ENCODE results near the gene MAGEB10. TPM values are rescaled to one million over a fixed set of nuclear protein-coding genes. Genes with fewer than 3 reads are reported as not detected.

MAGEB10 gene
- total RNA-seq, 6 donors from 2014 or later, result not detected

DNA sequence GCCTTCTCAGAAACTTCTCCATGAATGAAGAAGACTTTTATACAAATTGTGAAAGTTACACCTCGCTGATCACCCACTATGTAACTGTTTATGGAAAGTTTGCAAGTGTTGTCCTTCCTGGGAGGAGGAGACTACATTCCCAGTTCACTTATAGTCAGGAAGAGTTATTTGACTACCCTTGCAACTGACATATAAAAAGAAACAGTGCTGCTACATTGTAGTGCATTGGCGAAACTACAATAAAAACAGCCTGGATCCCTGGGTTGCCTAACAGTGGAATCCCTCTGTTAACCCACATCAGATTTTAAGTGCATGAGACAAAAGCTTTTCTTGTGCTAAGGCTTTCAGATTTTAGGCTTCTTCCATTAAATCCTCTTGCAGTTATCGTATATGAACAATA is 30.4 kb downstream of the MAGEB10 start:
- no peak for DNase-seq
- no peaks in the 10 kb centered on the region for H3K36me3 ChIP-seq
- no peaks in the 10 kb centered on the region for H3K27me3 ChIP-seq
- TF ChIP-seq EP300 (IDR thresholded peaks at IDR 0.05) (no peak), POLR2A (IDR thresholded peaks at IDR 0.05) (no peak), POLR2AphosphoS5 (IDR thresholded peaks at IDR 0.05) (no peak)
- TF ChIP-seq, protein P1, sequence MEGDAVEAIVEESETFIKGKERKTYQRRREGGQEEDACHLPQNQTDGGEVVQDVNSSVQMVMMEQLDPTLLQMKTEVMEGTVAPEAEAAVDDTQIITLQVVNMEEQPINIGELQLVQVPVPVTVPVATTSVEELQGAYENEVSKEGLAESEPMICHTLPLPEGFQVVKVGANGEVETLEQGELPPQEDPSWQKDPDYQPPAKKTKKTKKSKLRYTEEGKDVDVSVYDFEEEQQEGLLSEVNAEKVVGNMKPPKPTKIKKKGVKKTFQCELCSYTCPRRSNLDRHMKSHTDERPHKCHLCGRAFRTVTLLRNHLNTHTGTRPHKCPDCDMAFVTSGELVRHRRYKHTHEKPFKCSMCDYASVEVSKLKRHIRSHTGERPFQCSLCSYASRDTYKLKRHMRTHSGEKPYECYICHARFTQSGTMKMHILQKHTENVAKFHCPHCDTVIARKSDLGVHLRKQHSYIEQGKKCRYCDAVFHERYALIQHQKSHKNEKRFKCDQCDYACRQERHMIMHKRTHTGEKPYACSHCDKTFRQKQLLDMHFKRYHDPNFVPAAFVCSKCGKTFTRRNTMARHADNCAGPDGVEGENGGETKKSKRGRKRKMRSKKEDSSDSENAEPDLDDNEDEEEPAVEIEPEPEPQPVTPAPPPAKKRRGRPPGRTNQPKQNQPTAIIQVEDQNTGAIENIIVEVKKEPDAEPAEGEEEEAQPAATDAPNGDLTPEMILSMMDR (IDR thresholded peaks at IDR 0.05), result no peak
- no peaks in the 10 kb centered on the region for H3K9me3 ChIP-seq
- no peak overlapping the region for H3K27ac ChIP-seq
- ATAC-seq (ENCODE audit: low FRiP score in 2 of 2), result no peak
- no peak overlapping the region for H3K4me3 ChIP-seq
- H3K4me1 ChIP-seq, result no peaks in the 10 kb centered on the region
- WGBS, 2 donors, result 79 to 86% methylated on average over 3 of the region's 3 CpGs

DNA sequence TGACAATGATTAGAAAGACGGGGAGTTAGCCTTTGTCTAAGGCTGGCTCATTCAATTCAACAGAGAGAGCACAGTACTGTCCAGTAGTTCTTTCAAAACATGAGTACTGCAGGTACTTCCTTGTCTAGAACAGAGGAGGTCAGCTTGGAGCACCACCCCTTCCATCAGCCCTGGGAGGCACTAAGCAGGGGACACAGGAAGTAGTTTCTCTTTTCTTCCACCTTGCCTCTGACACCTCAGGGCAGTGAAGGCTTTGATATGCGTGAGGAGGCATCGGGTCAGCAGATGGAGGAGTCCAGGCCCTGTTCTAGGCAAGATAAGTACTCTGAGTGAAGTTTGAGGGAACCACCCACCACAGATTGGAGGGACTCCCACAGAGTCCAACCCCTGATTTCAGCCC is 33.1 kb downstream of the MAGEB10 start:
- H3K36me3 ChIP-seq, result no peaks in the 10 kb centered on the region
- 69 to 83% methylated on average over 1 to 3 of the region's 3 CpGs for WGBS, 2 donors
- no peak for DNase-seq
- no peaks in the 10 kb centered on the region for H3K9me3 ChIP-seq
- H3K27ac ChIP-seq, result no peak overlapping the region
- TF ChIP-seq POLR2AphosphoS5 (IDR thresholded peaks at IDR 0.05) (no peak), POLR2A (IDR thresholded peaks at IDR 0.05) (no peak), EP300 (IDR thresholded peaks at IDR 0.05) (no peak)
- TF ChIP-seq, protein P1 (IDR thresholded peaks at IDR 0.05), result no peak
- no peak overlapping the region for H3K4me3 ChIP-seq
- ATAC-seq (ENCODE audit: low FRiP score in 2 of 2), result no peak
- H3K4me1 ChIP-seq, result no peaks in the 10 kb centered on the region
- H3K27me3 ChIP-seq, result no peaks in the 10 kb centered on the region

DNA sequence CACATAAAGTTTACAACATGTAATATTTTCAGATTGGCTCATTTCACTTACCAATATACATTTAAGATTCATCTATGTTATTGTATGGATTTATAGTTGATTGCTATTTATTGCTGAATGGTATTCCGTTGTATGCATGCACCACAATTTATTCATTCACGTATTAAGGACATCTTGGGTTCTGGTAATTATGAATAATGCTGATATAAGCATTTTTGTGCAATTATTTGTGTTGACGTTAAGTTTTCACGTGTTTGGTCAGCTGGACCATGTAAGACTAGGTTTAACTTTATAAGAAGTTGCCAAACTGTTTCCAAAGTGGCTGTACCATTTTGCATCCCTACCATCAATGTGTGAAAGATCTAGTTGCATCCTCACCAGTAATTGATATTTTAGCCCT is 35.1 kb downstream of the MAGEB10 start:
- Histone ChIP-seq H3K9me3 (no peaks in the 10 kb centered on the region), H3K4me1 (no peaks in the 10 kb centered on the region), H3K27me3 (no peaks in the 10 kb centered on the region), H3K4me3 (no peak overlapping the region), H3K36me3 (no peaks in the 10 kb centered on the region), H3K27ac (no peak overlapping the region)
- no peak for TF ChIP-seq POLR2A (IDR thresholded peaks at IDR 0.05)
- TF ChIP-seq, protein P1 (IDR thresholded peaks at IDR 0.05), result no peak
- no peak for TF ChIP-seq EP300 (IDR thresholded peaks at IDR 0.05)
- no peak for TF ChIP-seq POLR2AphosphoS5 (IDR thresholded peaks at IDR 0.05)
- DNase-seq, result no peak
- no peak for ATAC-seq (ENCODE audit: low FRiP score in 2 of 2)
- 65 to 78% methylated on average over 4 of the region's 4 CpGs for WGBS, 2 donors

DNA sequence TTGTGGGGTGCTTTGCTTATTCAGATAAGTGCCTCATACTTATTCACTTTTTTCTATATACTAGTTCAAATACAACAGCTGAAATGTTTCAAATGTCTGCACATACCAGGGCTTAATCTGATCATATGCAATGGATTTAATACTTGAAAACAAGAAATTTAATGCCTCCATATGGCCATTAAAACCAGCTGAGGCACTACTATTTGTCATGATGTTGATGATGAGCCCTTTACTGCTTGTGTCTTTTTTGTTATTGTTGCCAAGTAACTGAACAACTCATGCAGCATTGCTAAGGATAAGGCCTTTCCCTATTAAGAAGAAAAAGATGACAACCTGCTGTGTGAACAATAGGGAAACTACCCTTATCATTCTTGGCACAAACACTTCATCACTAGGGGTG is 52.5 kb downstream of the MAGEB10 start:
- DNase-seq (no peak), ATAC-seq (ENCODE audit: low FRiP score in 2 of 2) (no peak)
- no peaks in the 10 kb centered on the region for H3K36me3 ChIP-seq
- no peaks in the 10 kb centered on the region for H3K9me3 ChIP-seq
- H3K27ac ChIP-seq, result no peak overlapping the region
- H3K4me1 ChIP-seq, result no peaks in the 10 kb centered on the region
- TF ChIP-seq POLR2A (IDR thresholded peaks at IDR 0.05) (no peak), EP300 (IDR thresholded peaks at IDR 0.05) (no peak), POLR2AphosphoS5 (IDR thresholded peaks at IDR 0.05) (no peak)
- TF ChIP-seq, protein P1 (IDR thresholded peaks at IDR 0.05), result no peak
- no peaks in the 10 kb centered on the region for H3K27me3 ChIP-seq
- no peak overlapping the region for H3K4me3 ChIP-seq

DNA sequence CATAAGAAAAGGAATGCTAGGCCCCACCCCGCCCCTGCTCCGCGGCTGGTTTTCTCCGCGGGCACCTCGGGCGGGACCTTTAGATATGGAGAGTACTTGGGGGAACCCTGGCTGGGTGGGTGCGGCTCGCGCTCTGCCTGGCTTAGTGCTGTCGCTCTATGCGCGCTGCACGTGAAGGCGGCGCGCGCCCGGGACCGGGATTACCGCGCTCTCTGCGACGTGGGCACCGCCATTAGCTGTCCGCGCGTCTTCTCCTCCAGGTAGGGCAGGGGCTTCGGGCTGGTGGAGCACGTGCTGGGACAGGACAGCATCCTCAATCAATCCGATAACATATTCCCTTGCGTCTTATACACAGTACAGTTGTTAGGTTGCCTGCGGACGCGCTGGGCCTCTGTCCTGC is 56.0 kb downstream of the MAGEB10 start:
- DNase-seq, result peak in 1 of 2 donors; percentile 48
- 47 to 67% methylated on average over 12 to 35 of the region's 35 CpGs for WGBS, 2 donors
- Histone ChIP-seq H3K36me3 (no peaks in the 10 kb centered on the region), H3K27me3 (no peaks in the 10 kb centered on the region), H3K9me3 (no peaks in the 10 kb centered on the region), H3K4me1 (no peaks in the 10 kb centered on the region), H3K4me3 (no peak overlapping the region), H3K27ac (no peak overlapping the region)
- no peak for ATAC-seq (ENCODE audit: low FRiP score in 2 of 2)
- TF ChIP-seq POLR2A (IDR thresholded peaks at IDR 0.05), result no peak
- TF ChIP-seq, protein P1 (IDR thresholded peaks at IDR 0.05), result no peak
- TF ChIP-seq POLR2AphosphoS5 (IDR thresholded peaks at IDR 0.05), result no peak
- TF ChIP-seq EP300 (IDR thresholded peaks at IDR 0.05), result no peak
